ENCODE results near the gene IL24. TPM values are rescaled to one million over a fixed set of nuclear protein-coding genes. Genes with fewer than 3 reads are reported as not detected.

IL24 gene
- total RNA-seq, 1 donor from 2014 or later, result 0.25 TPM

DNA sequence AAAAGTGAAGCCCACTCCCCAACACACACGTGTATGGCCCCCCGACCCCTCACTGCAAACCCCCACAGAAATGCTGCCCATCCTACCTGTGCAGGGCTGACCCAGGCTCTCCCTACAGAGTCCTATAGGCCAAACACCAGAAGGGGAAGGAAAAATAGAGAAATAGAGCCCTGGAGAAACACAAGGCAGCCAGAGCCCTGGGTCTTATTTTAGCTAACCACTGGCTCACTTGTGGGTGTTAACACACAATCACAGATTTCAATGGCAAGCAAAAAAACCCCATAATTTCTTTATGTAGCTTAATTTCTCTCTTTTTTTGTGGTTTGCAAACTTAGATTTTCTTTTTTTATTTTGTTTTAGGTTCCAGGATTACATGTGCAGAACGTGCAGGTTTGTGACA is 50.0 kb downstream of the IL24 start:
- intact Hi-C loops (cut with micrococcal nuclease), result no loop called here

DNA sequence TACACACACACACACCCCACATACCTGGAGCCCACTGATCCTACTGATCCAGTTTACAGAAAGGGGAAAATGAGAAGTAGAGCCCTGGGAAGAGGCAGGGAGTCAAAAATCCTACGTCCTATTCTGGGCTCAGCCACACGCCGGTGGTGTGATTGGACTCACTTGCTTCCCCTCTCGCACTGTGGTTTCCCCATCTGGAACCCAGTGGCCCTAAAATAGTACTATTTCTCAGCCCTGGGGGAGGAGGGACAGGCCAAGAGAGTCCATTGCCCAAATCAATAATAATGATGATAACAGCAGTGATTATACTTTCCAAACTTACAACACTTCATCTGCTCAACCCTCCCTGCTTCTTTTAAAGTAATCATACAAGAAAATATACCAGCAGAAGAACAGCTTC is 52.0 kb downstream of the IL24 start:
- intact Hi-C loops (cut with micrococcal nuclease), result no loop called here

DNA sequence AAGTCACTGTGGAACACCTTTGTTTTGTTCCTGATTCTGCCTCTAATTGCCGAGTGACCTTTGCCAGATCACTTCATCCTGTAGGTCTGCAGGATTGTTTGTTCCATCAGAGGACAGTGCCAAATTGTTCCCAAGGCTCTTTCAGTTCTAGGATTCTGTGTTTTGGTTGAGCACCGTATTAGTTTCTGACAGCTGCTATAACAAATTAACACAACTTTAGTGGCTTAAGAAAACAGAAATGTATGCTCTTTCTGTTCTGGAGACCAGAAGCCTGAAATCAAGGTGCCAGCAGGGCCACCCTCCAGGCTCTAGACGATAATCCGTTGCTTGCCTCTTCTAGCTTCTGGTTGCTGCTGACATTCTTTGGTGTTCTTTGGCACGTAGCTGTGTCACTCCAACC is 52.4 kb downstream of the IL24 start:
- intact Hi-C loops (cut with micrococcal nuclease), result no loop called here

DNA sequence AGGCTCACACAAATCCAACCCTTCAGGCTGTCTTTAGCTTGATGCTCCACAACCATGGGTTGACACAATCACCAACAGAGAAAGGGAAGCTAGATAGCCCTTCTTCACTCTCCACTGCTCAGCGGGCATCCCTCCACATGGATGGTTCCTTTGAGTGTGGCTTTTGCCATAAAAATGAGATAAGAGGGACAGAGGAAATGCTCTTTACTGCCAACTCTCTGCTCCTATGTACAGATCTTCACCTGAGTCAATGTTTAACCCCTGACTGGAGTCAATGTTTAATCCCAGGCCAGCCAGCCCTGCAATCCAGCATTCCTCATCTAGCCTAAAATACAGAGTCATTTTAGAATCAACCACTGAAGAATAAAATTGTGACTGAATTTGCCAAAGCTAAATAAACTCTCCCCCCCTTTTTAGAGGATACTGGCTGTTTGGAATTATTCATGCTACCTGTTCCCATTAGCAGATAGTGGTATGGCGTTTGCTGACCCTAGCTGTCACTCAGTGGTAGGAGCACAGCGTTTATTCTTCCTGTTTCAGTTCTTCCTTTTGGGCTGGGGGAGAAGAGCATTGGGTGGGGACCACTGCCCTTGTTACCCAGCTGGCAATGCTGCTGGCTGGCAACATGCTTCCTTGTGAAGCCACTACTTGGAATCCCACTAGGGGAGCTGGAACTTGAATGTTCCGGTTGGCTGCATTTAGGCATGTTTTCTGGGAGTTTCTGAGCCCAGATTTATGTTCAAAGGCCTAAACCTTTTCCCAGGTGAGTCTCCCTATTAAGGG is 54.3 kb downstream of the IL24 start:
- intact Hi-C loops (cut with micrococcal nuclease), result no loop called here

DNA sequence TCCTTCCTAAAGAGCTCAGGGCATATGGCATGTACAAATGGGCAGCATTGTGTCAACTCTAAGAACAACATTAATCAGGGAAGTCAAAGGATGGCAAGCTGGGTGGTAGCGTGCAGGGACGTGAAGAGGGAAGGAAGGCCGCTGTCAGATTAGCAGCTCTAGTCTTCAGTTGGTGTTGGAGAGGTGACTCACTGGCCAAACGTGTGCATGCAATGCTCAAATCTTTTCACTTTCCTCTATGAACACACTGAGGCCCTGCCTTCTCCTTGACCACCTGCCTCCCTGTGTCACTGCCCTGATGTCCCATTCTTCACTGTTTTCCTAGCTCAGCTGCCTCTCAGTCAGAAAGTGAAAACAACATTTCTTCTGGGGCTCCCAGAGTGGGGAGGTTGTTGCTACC is 54.9 kb downstream of the IL24 start:
- intact Hi-C loops (cut with micrococcal nuclease), result no loop called here

DNA sequence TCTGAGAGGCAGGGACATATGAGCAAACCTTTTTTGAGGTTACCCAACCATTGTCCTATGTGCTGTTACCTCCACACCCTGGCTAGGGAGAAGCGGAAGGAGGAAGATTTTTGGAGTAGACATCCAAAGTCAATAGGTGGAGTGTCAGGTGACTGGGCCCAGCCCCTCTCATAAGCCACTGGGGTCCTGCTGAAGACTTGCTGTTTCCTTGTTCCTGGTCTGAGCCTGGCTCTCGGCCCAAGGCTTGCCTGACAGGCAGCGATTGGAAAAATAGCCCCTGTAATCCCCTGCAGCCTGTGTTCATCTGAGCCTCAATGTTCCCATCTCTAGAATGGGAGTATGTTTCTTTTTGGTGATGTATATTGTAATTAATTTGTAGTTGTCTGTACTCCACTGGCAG is 55.9 kb downstream of the IL24 start:
- intact Hi-C loops (cut with micrococcal nuclease), result no loop called here

DNA sequence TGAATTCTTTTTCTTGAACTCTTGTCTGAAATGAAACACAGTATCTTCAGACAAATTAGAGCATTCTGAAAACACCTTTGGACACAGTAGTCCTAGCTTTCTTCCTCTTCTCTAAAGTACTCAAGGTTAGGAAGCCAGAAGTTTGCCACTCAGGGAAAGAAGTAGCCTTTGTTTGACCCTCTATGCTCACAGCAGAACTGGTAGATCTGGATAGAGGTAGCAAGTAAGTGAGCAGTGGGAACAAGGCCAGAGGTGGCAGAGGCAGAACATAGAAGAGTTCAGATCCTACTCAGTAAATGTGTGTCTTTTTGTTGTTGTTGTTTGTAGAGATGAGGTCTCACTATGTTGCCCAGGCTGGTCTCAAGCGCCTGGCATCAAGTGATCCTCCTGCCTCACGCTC is 56.4 kb downstream of the IL24 start:
- intact Hi-C loops (cut with micrococcal nuclease), result no loop called here

Other genes with a start within 250 kb of the IL24 start
- gene MAPKAPK2, start 212.5 kb upstream of the IL24 start, total RNA-seq, result 98.5 and 100 TPM in 2 replicates
- gene IL19, start 126.7 kb upstream of the IL24 start, total RNA-seq, result not detected in 2 replicates
- gene IL10, start 124.9 kb upstream of the IL24 start, total RNA-seq, result 1.5 and 1.7 TPM in 2 replicates
- gene IL20, start 31.8 kb upstream of the IL24 start, total RNA-seq, result not detected in 2 replicates
- gene FCMR, start 24.5 kb downstream of the IL24 start, total RNA-seq, result 65.7 and 70.9 TPM in 2 replicates
- gene PIGR, start 49.0 kb downstream of the IL24 start, total RNA-seq, result 0.05 TPM in 1 of 2 replicates, not detected in the other
- gene FCAMR, start 73.0 kb downstream of the IL24 start, total RNA-seq, result 0.15 and 0.17 TPM in 2 replicates
- not detected in 2 replicates for gene C1orf116, start 135.3 kb downstream of the IL24 start, total RNA-seq
- gene YOD1, start 153.8 kb downstream of the IL24 start, total RNA-seq, result 8.0 and 8.2 TPM in 2 replicates
- 4.9 and 5.0 TPM in 2 replicates for gene PFKFB2, start 155.8 kb downstream of the IL24 start, total RNA-seq
- 11.5 and 15.6 TPM in 2 replicates for gene C4BPB, start 191.4 kb downstream of the IL24 start, total RNA-seq
- gene C4BPA, start 206.8 kb downstream of the IL24 start, total RNA-seq, result not detected in 2 replicates

Data from T-helper 1 cell treated with Interleukin-12 subunit alpha and Interleukin-12 subunit beta and Interleukin-4 antibody, amounts not matched to agents 30 ng/mL and 1 ng/mL, for 36 hours (primary cell).